GM18867 (cell line): ENCODE measurements around the gene TMEM154.

Source experiments
- ATAC-seq: cut with Tn5 transposase; IDR thresholded peaks from one replicate; pipeline ENCODE4 v1.9.1; 2021; ENCODE audit warnings: mild to moderate bottlenecking, moderate library complexity; ENCODE audit not compliant: unreplicated experiment

The TMEM154 gene

GRCh38 chr4:152571296-152571695 is 108.5 kb downstream of the TMEM154 start:
- no peak for ATAC-seq
